Skeletal muscle satellite cell (primary cell): ENCODE results near the gene SMIM41.
"Not testable (repeated sequence)": the region's sequence is repeated elsewhere in the genome, so short reads cannot be mapped to it uniquely, and the experiment has no call there.

Experiments
- H3K27me3 ChIP-seq: 2 replicates; pipeline ENCODE4 v1.7.0; 2013; ENCODE audit warnings: low read length; ENCODE audit not compliant: control insufficient read depth, insufficient read depth
- H3K36me3 ChIP-seq: 2 replicates; pipeline ENCODE4 v1.7.0; 2013; ENCODE audit warnings: mild to moderate bottlenecking, control low read depth, low read length; ENCODE audit not compliant: insufficient read depth
- H3K4me1 ChIP-seq: 2 replicates; pipeline ENCODE4 v1.7.0; 2013; ENCODE audit warnings: low read length; ENCODE audit not compliant: control insufficient read depth, insufficient read depth
- H3K4me2 ChIP-seq: 2 replicates; pipeline ENCODE4 v1.7.0; 2013; ENCODE audit warnings: mild to moderate bottlenecking, low read length
- H3K4me3 ChIP-seq: 2 replicates; pipeline ENCODE4 v1.7.0; 2013; ENCODE audit warnings: low read length
- H3K9ac ChIP-seq: 2 replicates; pipeline ENCODE4 v1.7.0; 2013; ENCODE audit warnings: mild to moderate bottlenecking, low read depth, low read length, moderate library complexity
- H3K9me3 ChIP-seq: replicated peaks from 2 replicates; pipeline ENCODE4 v1.7.0; 2013; ENCODE audit warnings: mild to moderate bottlenecking, control low read depth, low read length

The SMIM41 gene

GRCh38 chr12:52096332-52097044 lies 17.0 kb downstream of the SMIM41 start:
- H3K9ac ChIP-seq, result no peak overlapping the region
- H3K9me3 ChIP-seq, result no peaks in the 10 kb centered on the region
- H3K4me1 ChIP-seq, result no peaks in the 10 kb centered on the region
- H3K4me3 ChIP-seq, result no peak overlapping the region
- H3K27me3 ChIP-seq, result peaks cover 33% of the 10 kb centered on the region
- H3K36me3 ChIP-seq, result no peaks in the 10 kb centered on the region
- H3K4me2 ChIP-seq, result no peak overlapping the region

- no peaks in the 10 kb centered on the region for H3K36me3 ChIP-seq
- H3K4me3 ChIP-seq, result no peak overlapping the region
- no peaks in the 10 kb centered on the region for H3K4me1 ChIP-seq
- no peak overlapping the region for H3K9ac ChIP-seq
- no peaks in the 10 kb centered on the region for H3K9me3 ChIP-seq
- H3K4me2 ChIP-seq, result no peak overlapping the region
- peaks cover 26% of the 10 kb centered on the region for H3K27me3 ChIP-seq
Measured at GRCh38 chr12:52097045-52097666, 17.7 kb downstream of the SMIM41 start.

GRCh38 chr12:52104431-52105089 lies 25.1 kb downstream of the SMIM41 start:
- H3K9me3 ChIP-seq, H3K4me2 ChIP-seq, H3K36me3 ChIP-seq, H3K4me1 ChIP-seq, H3K4me3 ChIP-seq, H3K9ac ChIP-seq: not testable (repeated sequence)
- H3K27me3 ChIP-seq, result peaks cover 11% of the 10 kb centered on the region

- not testable (repeated sequence) for H3K9me3 ChIP-seq, H3K4me3 ChIP-seq, H3K27me3 ChIP-seq, H3K36me3 ChIP-seq, H3K4me2 ChIP-seq, H3K9ac ChIP-seq, H3K4me1 ChIP-seq
Measured at GRCh38 chr12:52116222-52117125, 37.0 kb downstream of the SMIM41 start.

- not testable (repeated sequence) for H3K36me3 ChIP-seq, H3K9me3 ChIP-seq, H3K27me3 ChIP-seq, H3K4me3 ChIP-seq, H3K4me1 ChIP-seq, H3K9ac ChIP-seq, H3K4me2 ChIP-seq
Measured at GRCh38 chr12:52117806-52118475, 38.4 kb downstream of the SMIM41 start.

- Histone ChIP-seq H3K4me1 (no peaks in the 10 kb centered on the region), H3K9me3 (no peaks in the 10 kb centered on the region), H3K4me2 (no peak overlapping the region), H3K4me3 (no peak overlapping the region), H3K36me3 (no peaks in the 10 kb centered on the region), H3K9ac (no peak overlapping the region), H3K27me3 (peaks cover 12% of the 10 kb centered on the region)
Measured at GRCh38 chr12:52119398-52120254, 40.1 kb downstream of the SMIM41 start.

- no peaks in the 10 kb centered on the region for H3K4me1 ChIP-seq
- no peak overlapping the region for H3K4me3 ChIP-seq
- H3K36me3 ChIP-seq, result no peaks in the 10 kb centered on the region
- no peak overlapping the region for H3K4me2 ChIP-seq
- H3K9ac ChIP-seq, result no peak overlapping the region
- H3K27me3 ChIP-seq, result peaks cover 22% of the 10 kb centered on the region
- no peaks in the 10 kb centered on the region for H3K9me3 ChIP-seq
Measured at GRCh38 chr12:52120951-52121823, 41.7 kb downstream of the SMIM41 start.

- Histone ChIP-seq H3K36me3 (no peaks in the 10 kb centered on the region), H3K9me3 (no peaks in the 10 kb centered on the region), H3K4me1 (no peaks in the 10 kb centered on the region), H3K4me2 (no peak overlapping the region), H3K4me3 (no peak overlapping the region), H3K9ac (no peak overlapping the region), H3K27me3 (peaks cover 25% of the 10 kb centered on the region)
Measured at GRCh38 chr12:52121824-52122539, 42.5 kb downstream of the SMIM41 start.

GRCh38 chr12:52122540-52122871 lies 43.0 kb downstream of the SMIM41 start:
- H3K4me1 ChIP-seq, result no peaks in the 10 kb centered on the region
- no peaks in the 10 kb centered on the region for H3K9me3 ChIP-seq

More at GRCh38 chr12:52122540-52122871, 43.0 kb downstream of the SMIM41 start:
- H3K27me3 ChIP-seq, result peaks cover 28% of the 10 kb centered on the region
- no peak overlapping the region for H3K4me2 ChIP-seq
- no peaks in the 10 kb centered on the region for H3K36me3 ChIP-seq
- H3K9ac ChIP-seq, result no peak overlapping the region
- H3K4me3 ChIP-seq, result no peak overlapping the region
